Breast epithelium (tissue), 3 donors: ENCODE data around the gene GPR17.

Source experiments
- CTCF ChIP-seq, 3 donors: fragments of 450-650 bp; IDR thresholded peaks; one replicate each; pipeline ENCODE4 v1.5.1; 2016 to 2017; ENCODE audit warnings: antibody characterized with exemption in 3 of 3, mild to moderate bottlenecking in 3 of 3, moderate library complexity in 3 of 3
- POLR2A ChIP-seq: fragments of 450-650 bp; IDR thresholded peaks from one replicate; pipeline ENCODE4 v1.6.1; 2016; ENCODE audit warnings: antibody characterized with exemption, mild to moderate bottlenecking, moderate library complexity
- POLR2AphosphoS5 ChIP-seq, 3 donors: sonication (generic); formaldehyde crosslinking; IDR thresholded peaks; one replicate each; pipeline ENCODE4 v1.6.1; 2017; ENCODE audit warnings: antibody characterized with exemption in 3 of 3

GRCh38 chr2:127661072-127661649, 15.2 kb downstream of the GPR17 start:
- no peak for TF ChIP-seq CTCF (IDR thresholded peaks at IDR 0.05)
- no peak for TF ChIP-seq POLR2A
- TF ChIP-seq POLR2AphosphoS5 (IDR thresholded peaks at IDR 0.05): no peak
